GM18867 (cell line): ENCODE data around the gene MYO1B.

Source experiments
- ATAC-seq: cut with Tn5 transposase; IDR thresholded peaks from one replicate; pipeline ENCODE4 v1.9.1; 2021; ENCODE audit warnings: mild to moderate bottlenecking, moderate library complexity; ENCODE audit not compliant: unreplicated experiment

The MYO1B gene

GRCh38 chr2:191355170-191355758 is 110.1 kb downstream of the MYO1B start:
- no peak for ATAC-seq

- no peak for ATAC-seq
Observed at GRCh38 chr2:191357678-191358077, 112.5 kb downstream of the MYO1B start.

GRCh38 chr2:191358325-191359025 is 113.3 kb downstream of the MYO1B start:
- ATAC-seq = no peak

GRCh38 chr2:191359133-191359532 is 113.9 kb downstream of the MYO1B start:
- ATAC-seq = no peak

- no peak for ATAC-seq
Observed at GRCh38 chr2:191360918-191361317, 115.7 kb downstream of the MYO1B start.

- ATAC-seq = no peak
Observed at GRCh38 chr2:191362841-191363240, 117.6 kb downstream of the MYO1B start.

- no peak for ATAC-seq
Observed at GRCh38 chr2:191363267-191363666, 118.1 kb downstream of the MYO1B start.

GRCh38 chr2:191365089-191365488 is 119.9 kb downstream of the MYO1B start:
- no peak for ATAC-seq

- no peak for ATAC-seq
Observed at GRCh38 chr2:191366199-191366598, 121.0 kb downstream of the MYO1B start.

- no peak for ATAC-seq
Observed at GRCh38 chr2:191369034-191369433, 123.8 kb downstream of the MYO1B start.

GRCh38 chr2:191374366-191374765 is 129.2 kb downstream of the MYO1B start:
- no peak for ATAC-seq

GRCh38 chr2:191374939-191375338 is 129.7 kb downstream of the MYO1B start:
- no peak for ATAC-seq

- no peak for ATAC-seq
Observed at GRCh38 chr2:191376981-191377629, 131.9 kb downstream of the MYO1B start.

GRCh38 chr2:191379375-191379774 is 134.2 kb downstream of the MYO1B start:
- no peak for ATAC-seq

GRCh38 chr2:191382801-191383200 is 137.6 kb downstream of the MYO1B start:
- ATAC-seq = no peak

GRCh38 chr2:191383486-191383885 is 138.3 kb downstream of the MYO1B start:
- no peak for ATAC-seq

GRCh38 chr2:191384829-191385228 is 139.6 kb downstream of the MYO1B start:
- no peak for ATAC-seq

GRCh38 chr2:191385416-191386160 is 140.4 kb downstream of the MYO1B start:
- ATAC-seq = peak; percentile 63

- ATAC-seq = no peak
Observed at GRCh38 chr2:191386938-191387536, 141.8 kb downstream of the MYO1B start.

GRCh38 chr2:191389288-191389687 is 144.1 kb downstream of the MYO1B start:
- ATAC-seq = no peak

- ATAC-seq = no peak
Observed at GRCh38 chr2:191391171-191391570, 146.0 kb downstream of the MYO1B start.
